NCI-H82 treated with DMSO at 0.1 percent for 48 hours (cell line): ENCODE data around the gene EFS.

Experiments used
- DNase-seq: peaks from one replicate; lab custom pipeline; 2025; ENCODE audit not compliant: unreplicated experiment; lab: John Stamatoyannopoulos, UW

EFS gene

DNA sequence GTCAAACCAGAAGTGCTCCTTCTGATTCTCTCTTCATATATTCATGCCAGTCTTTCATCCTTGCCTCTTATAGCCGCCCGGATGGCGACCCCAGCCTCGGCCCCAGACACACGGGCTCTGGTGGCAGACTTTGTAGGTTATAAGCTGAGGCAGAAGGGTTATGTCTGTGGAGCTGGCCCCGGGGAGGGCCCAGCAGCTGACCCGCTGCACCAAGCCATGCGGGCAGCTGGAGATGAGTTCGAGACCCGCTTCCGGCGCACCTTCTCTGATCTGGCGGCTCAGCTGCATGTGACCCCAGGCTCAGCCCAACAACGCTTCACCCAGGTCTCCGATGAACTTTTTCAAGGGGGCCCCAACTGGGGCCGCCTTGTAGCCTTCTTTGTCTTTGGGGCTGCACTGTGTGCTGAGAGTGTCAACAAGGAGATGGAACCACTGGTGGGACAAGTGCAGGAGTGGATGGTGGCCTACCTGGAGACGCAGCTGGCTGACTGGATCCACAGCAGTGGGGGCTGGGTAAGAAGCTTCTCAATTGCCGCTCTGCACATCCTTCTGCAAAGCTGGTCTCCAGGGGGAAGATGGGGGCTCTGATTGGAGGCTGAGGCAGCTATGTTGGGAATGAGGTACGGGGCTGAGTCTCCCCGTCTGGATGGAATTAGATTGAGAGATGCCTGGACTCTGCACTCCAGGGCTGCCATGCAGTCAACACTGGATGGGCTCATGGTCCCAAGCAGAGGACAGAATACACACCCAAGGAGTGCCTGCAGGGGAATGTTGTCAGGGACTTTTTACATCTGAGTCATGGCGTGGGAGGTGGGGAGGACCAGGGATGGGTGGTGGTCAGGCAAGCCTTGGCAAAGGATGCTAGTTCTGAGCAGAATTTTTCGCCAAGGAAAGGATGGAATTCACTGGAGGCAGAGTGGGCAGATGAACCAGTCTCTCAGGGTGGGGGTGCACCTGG, 57.0 kb downstream of the EFS start:
- no peak for DNase-seq

DNA sequence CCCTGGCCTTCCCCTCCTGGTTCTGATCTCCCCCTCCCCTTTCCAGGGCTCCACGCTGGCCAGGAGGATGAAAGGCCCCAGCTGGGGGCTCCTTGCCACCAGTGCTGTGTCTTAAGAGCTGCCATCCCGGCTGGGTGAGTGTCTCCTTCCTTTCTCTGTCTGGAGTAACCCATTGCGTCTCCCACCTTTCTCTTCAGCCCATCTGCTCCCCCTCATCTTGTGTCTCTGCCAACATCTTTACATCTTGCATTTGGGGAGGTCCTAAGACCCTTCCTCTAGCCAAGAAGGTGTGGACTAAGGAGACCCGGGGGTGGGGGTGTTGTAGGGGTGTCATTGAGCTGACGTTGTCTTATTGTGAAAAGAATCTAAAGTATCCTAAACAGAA, 57.8 kb downstream of the EFS start:
- no peak for DNase-seq

DNA sequence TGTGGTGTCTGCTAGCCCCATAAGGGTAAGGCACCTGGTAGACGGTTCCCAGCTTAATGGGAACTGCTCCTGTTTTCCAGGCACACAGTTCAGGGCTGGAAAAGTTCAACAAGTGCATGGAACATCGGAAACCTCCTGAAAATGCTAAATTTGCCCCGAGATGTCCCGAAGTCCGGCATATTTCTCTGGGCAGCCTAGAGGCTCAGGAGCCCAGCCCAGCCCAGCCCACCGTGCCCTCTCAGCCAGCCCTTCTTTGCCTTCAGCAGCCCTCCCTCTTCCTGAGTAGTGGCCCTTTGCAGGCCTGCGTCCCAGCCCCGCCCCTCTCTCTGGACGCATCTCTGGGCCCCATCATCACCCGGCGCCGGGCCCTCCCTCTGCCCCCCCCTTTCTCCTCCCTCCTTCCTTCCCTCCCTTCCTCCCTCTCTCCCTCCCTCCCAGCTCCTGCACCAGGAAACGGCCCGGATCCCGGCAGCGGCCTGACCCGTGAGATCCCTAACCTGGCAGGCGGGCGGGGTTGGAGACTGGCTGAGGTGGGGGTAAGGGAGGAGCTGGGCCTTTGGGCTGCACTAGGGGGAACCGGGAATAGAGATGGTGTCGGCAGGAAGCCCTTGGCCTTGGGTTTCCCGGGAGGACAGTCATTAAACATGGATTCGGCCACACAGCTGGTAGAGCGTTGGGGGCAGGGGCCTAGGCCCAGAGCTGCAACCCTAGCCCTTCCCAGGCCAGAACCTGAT, 58.4 kb downstream of the EFS start, which contains the start of gene BCL2L2:
TSS of gene BCL2L2 (plus strand) at position 422 of the 734 bp plus-strand sequence. CDS start 935 bp downstream, outside the sequence.
- DNase-seq: peak; percentile 100
